WTC11 (cell line): ENCODE measurements around the gene RPL19.

Experiments used
- CTCF ChIP-seq: fragments of 200-600 bp; IDR thresholded peaks from 2 replicates; pipeline ENCODE4 v1.8.0; 2022; ENCODE audit warnings: antibody characterized with exemption
- JUN ChIP-seq: sonication (generic); formaldehyde crosslinking; IDR thresholded peaks from 2 replicates; pipeline ENCODE4 v1.8.0; 2023; ENCODE audit warnings: mild to moderate bottlenecking, missing genetic modification reagents
- MAX ChIP-seq: sonication (generic); formaldehyde crosslinking; IDR thresholded peaks from 2 replicates; pipeline ENCODE4 v1.8.0; 2022; ENCODE audit warnings: mild to moderate bottlenecking, missing genetic modification reagents

GRCh38 chr17:39240631-39241030, 40.5 kb downstream of the RPL19 start:
- no peak for TF ChIP-seq CTCF
- no peak for TF ChIP-seq MAX (CRISPR knock-in tag)
- TF ChIP-seq JUN = no peak
